CD4-positive, alpha-beta T cell treated with Interleukin-15 for 4 hours (primary cell): ENCODE data around the gene CPA3.
A peak's percentile ranks its signal among the peaks of the same experiment; 100 is the strongest.

Experiments
- DNase-seq: peaks from one replicate; pipeline ENCODE4 v3.0.0-alpha.2; 2020; ENCODE audit warnings: low spot score

The CPA3 gene

GRCh38 chr3:148861277-148861869 is 3.7 kb upstream of the CPA3 start:
- peak; percentile 12 for DNase-seq

GRCh38 chr3:148863297-148863696 is 1.8 kb upstream of the CPA3 start:
- no peak for DNase-seq

GRCh38 chr3:148863814-148864213 is 1.3 kb upstream of the CPA3 start:
- no peak for DNase-seq

- no peak for DNase-seq
Measured at GRCh38 chr3:148866261-148866660, 1.2 kb downstream of the CPA3 start.

GRCh38 chr3:148873270-148873927 is 8.3 kb downstream of the CPA3 start:
- no peak for DNase-seq

- DNase-seq = no peak
Measured at GRCh38 chr3:148873977-148874376, 8.9 kb downstream of the CPA3 start.

- DNase-seq = no peak
Measured at GRCh38 chr3:148878095-148878494, 13.0 kb downstream of the CPA3 start.

GRCh38 chr3:148879256-148879655 is 14.2 kb downstream of the CPA3 start:
- DNase-seq = no peak

- no peak for DNase-seq
Measured at GRCh38 chr3:148880681-148881080, 15.6 kb downstream of the CPA3 start.

- DNase-seq = no peak
Measured at GRCh38 chr3:148881286-148881685, 16.2 kb downstream of the CPA3 start.

GRCh38 chr3:148882288-148882687 is 17.2 kb downstream of the CPA3 start:
- no peak for DNase-seq

- DNase-seq = no peak
Measured at GRCh38 chr3:148883163-148883562, 18.1 kb downstream of the CPA3 start.

- no peak for DNase-seq
Measured at GRCh38 chr3:148884261-148884660, 19.2 kb downstream of the CPA3 start.

GRCh38 chr3:148889828-148890227 is 24.7 kb downstream of the CPA3 start:
- DNase-seq = no peak

- no peak for DNase-seq
Measured at GRCh38 chr3:148896062-148896461, 31.0 kb downstream of the CPA3 start.

- DNase-seq = no peak
Measured at GRCh38 chr3:148901987-148902791, 37.1 kb downstream of the CPA3 start.

- no peak for DNase-seq
Measured at GRCh38 chr3:148903022-148903442, 37.9 kb downstream of the CPA3 start.

- DNase-seq = no peak
Measured at GRCh38 chr3:148903941-148904340, 38.8 kb downstream of the CPA3 start.

GRCh38 chr3:148906667-148907066 is 41.6 kb downstream of the CPA3 start:
- no peak for DNase-seq

GRCh38 chr3:148911173-148911572 is 46.1 kb downstream of the CPA3 start:
- no peak for DNase-seq

GRCh38 chr3:148911592-148911991 is 46.5 kb downstream of the CPA3 start:
- DNase-seq = no peak

GRCh38 chr3:148914936-148915690 is 50.0 kb downstream of the CPA3 start:
- no peak for DNase-seq
